H9 (cell line): ENCODE data around the gene NPAS1. TPM values are rescaled to one million over a fixed set of nuclear protein-coding genes. Genes with fewer than 3 reads are reported as not detected.

Experiments
- DNase-seq: peaks from one replicate; pipeline ENCODE4 v3.0.0-alpha.2; 2017
- H2AFZ ChIP-seq: one replicate; pipeline ENCODE4 v1.6.1; 2013; ENCODE audit warnings: mild to moderate bottlenecking, low read length, control low read depth, moderate library complexity
- H2AK5ac ChIP-seq: 2 replicates; pipeline ENCODE4 v1.6.1; 2013; ENCODE audit warnings: low read length, control low read depth, mixed read lengths; ENCODE audit not compliant: insufficient read length
- H2BK120ac ChIP-seq: one replicate; pipeline ENCODE4 v1.6.1; 2013; ENCODE audit warnings: low read depth, mild to moderate bottlenecking, low read length, control low read depth, inconsistent platforms; ENCODE audit not compliant: poor library complexity, severe bottlenecking
- H2BK12ac ChIP-seq: 2 replicates; pipeline ENCODE4 v1.6.1; 2013; ENCODE audit warnings: low read length, control low read depth, mixed read lengths, low read depth; ENCODE audit not compliant: insufficient read length
- H2BK15ac ChIP-seq: 2 replicates; pipeline ENCODE4 v1.6.1; 2013; ENCODE audit warnings: low read depth, low read length, control low read depth
- H2BK20ac ChIP-seq: one replicate; pipeline ENCODE4 v1.6.1; 2013; ENCODE audit warnings: low read depth, mild to moderate bottlenecking, low read length, control low read depth, inconsistent platforms; ENCODE audit not compliant: poor library complexity, severe bottlenecking
- H2BK5ac ChIP-seq: 2 replicates; pipeline ENCODE4 v1.6.1; 2013; ENCODE audit warnings: low read length, control low read depth, mixed read lengths; ENCODE audit not compliant: insufficient read length
- H3K14ac ChIP-seq: 2 replicates; pipeline ENCODE4 v1.6.1; 2013; ENCODE audit warnings: low read length, control low read depth; ENCODE audit not compliant: insufficient read depth
- H3K18ac ChIP-seq: 2 replicates; pipeline ENCODE4 v1.6.1; 2013; ENCODE audit warnings: low read depth, mild to moderate bottlenecking, mixed read lengths, low read length, control low read depth; ENCODE audit not compliant: insufficient read length
- H3K23ac ChIP-seq: 2 replicates; pipeline ENCODE4 v1.6.1; 2013; ENCODE audit warnings: low read length, control low read depth, mixed read lengths, low read depth; ENCODE audit not compliant: insufficient read length
- H3K23me2 ChIP-seq: 2 replicates; pipeline ENCODE4 v1.6.1; 2013; ENCODE audit warnings: low read depth, mild to moderate bottlenecking, mixed read lengths, low read length, control low read depth; ENCODE audit not compliant: insufficient read length, poor library complexity, severe bottlenecking
- H3K27ac ChIP-seq: 2 replicates; pipeline ENCODE4 v1.5.1; 2013; ENCODE audit warnings: low read length, control low read depth, mixed read lengths, low read depth; ENCODE audit not compliant: insufficient read length
- H3K27me3 ChIP-seq: 2 replicates; pipeline ENCODE4 v1.6.1; 2013; ENCODE audit warnings: low read length, control low read depth, inconsistent platforms; ENCODE audit not compliant: insufficient read depth
- H3K4ac ChIP-seq: 2 replicates; pipeline ENCODE4 v1.6.1; 2013; ENCODE audit warnings: low read depth, mild to moderate bottlenecking, control low read depth, inconsistent platforms, low read length, moderate library complexity
- H3K4me1 ChIP-seq: 2 replicates; pipeline ENCODE4 v1.6.1; 2013; ENCODE audit warnings: low read length, control low read depth, inconsistent platforms; ENCODE audit not compliant: insufficient read depth
- H3K4me2 ChIP-seq: 2 replicates; pipeline ENCODE4 v1.6.1; 2013; ENCODE audit warnings: low read length, control low read depth, mixed read lengths; ENCODE audit not compliant: insufficient read length, insufficient read depth
- H3K56ac ChIP-seq: 2 replicates; pipeline ENCODE4 v1.6.1; 2013; ENCODE audit warnings: low read depth, mild to moderate bottlenecking, mixed read lengths, low read length, control low read depth; ENCODE audit not compliant: insufficient read length
- H3K79me1 ChIP-seq: 2 replicates; pipeline ENCODE4 v1.6.1; 2013; ENCODE audit warnings: low read depth, mild to moderate bottlenecking, moderate library complexity, low read length, control low read depth, inconsistent platforms; ENCODE audit not compliant: insufficient read depth, poor library complexity, severe bottlenecking
- H3K79me2 ChIP-seq: 2 replicates; pipeline ENCODE4 v1.6.1; 2013; ENCODE audit warnings: low read length, control low read depth, inconsistent platforms; ENCODE audit not compliant: insufficient read depth
- H3K9ac ChIP-seq: 2 replicates; pipeline ENCODE4 v1.6.1; 2013; ENCODE audit warnings: low read length, control low read depth, mixed read lengths; ENCODE audit not compliant: insufficient read length; ENCODE audit errors: extremely low read depth
- H3K9me3 ChIP-seq: one replicate; pipeline ENCODE4 v1.6.1; 2013; ENCODE audit warnings: low read depth, low read length, inconsistent platforms; ENCODE audit not compliant: control insufficient read depth
- H3T11ph ChIP-seq: one replicate; pipeline ENCODE4 v1.6.1; 2013; ENCODE audit warnings: mild to moderate bottlenecking, low read length, control low read depth, inconsistent platforms
- H4K20me1 ChIP-seq: one replicate; pipeline ENCODE4 v1.6.1; 2013; ENCODE audit not compliant: control insufficient read depth, insufficient read length, insufficient read depth
- H4K5ac ChIP-seq: 2 replicates; pipeline ENCODE4 v1.6.1; 2013; ENCODE audit warnings: low read depth, mild to moderate bottlenecking, mixed read lengths, low read length, control low read depth; ENCODE audit not compliant: insufficient read length
- H4K8ac ChIP-seq: replicated peaks from 2 replicates; pipeline ENCODE4 v1.6.1; 2013; ENCODE audit warnings: low read length, control low read depth, mixed read lengths, low read depth; ENCODE audit not compliant: insufficient read length
- H4K91ac ChIP-seq: 2 replicates; pipeline ENCODE4 v1.6.1; 2013; ENCODE audit warnings: low read depth, mild to moderate bottlenecking, moderate library complexity, mixed read lengths, low read length, control low read depth; ENCODE audit not compliant: insufficient read length
- H3K27ac Mint-ChIP-seq, 3 experiments: 2 replicates in 2 of 3; 3 replicates in 1 of 3; pipeline ENCODE4 v1.8.0; 2020 to 2021; ENCODE audit warnings: mixed read lengths in 3 of 3, mild to moderate bottlenecking in 1 of 3, moderate library complexity in 1 of 3
- H3K27me3 Mint-ChIP-seq: 2 replicates; pipeline ENCODE4 v1.8.0; 2021; ENCODE audit warnings: low read depth, mild to moderate bottlenecking, moderate library complexity, mixed read lengths
- H3K36me3 Mint-ChIP-seq, 3 experiments: 2 replicates in 2 of 3; 3 replicates in 1 of 3; pipeline ENCODE4 v1.8.0; 2020 to 2021; ENCODE audit warnings: low read depth in 3 of 3, mixed read lengths in 3 of 3; ENCODE audit not compliant: insufficient read depth in 1 of 3
- H3K4me1 Mint-ChIP-seq, 2 experiments: 2 replicates each; pipeline ENCODE4 v1.8.0; 2020; ENCODE audit warnings: mixed read lengths in 2 of 2
- H3K4me3 Mint-ChIP-seq, 2 experiments: 2 replicates in 1 of 2; 3 replicates in 1 of 2; pipeline ENCODE4 v1.8.0; 2020 to 2021; ENCODE audit warnings: mild to moderate bottlenecking in 2 of 2, mixed read lengths in 2 of 2, moderate library complexity in 1 of 2
- H3K9me3 Mint-ChIP-seq, 2 experiments: 2 replicates in 1 of 2; 3 replicates in 1 of 2; pipeline ENCODE4 v1.8.0; 2020; ENCODE audit warnings: mild to moderate bottlenecking in 2 of 2, mixed read lengths in 2 of 2, moderate library complexity in 1 of 2
- CTCF ChIP-seq: fragments of 200-600 bp; sonication (generic); conservative IDR thresholded peaks from 3 replicates; pipeline ENCODE4 v1.8.0; 2021; ENCODE audit warnings: antibody characterized with exemption, mild to moderate bottlenecking
- WGBS: extraction: QIAGEN DNeasy Blood & Tissue Kit; methylation state at CpG from one replicate; pipeline ENCODE4 v1.1.7; 2013; ENCODE audit warnings: missing lambda C conversion rate, low lambda C conversion rate, mixed read lengths; ENCODE audit not compliant: insufficient read length; ENCODE audit errors: extremely low coverage; 5-methylcytosine and 5-hydroxymethylcytosine counted together
- total RNA-seq: library from RNA; stranded (reverse); gene quantifications from 2 replicates; pipeline ENCODE4 v1.2.1, GENCODE V29; 2021

NPAS1 gene
- total RNA-seq, 1 experiment from 2014 or later = 17.8 TPM

- Histone ChIP-seq H4K8ac (no peak overlapping the region), H2AFZ (no peak overlapping the region), H3T11ph (no peak overlapping the region), H3K4me2 (no peak overlapping the region), H2BK120ac (no peak overlapping the region), H3K4me1 (no peaks in the 10 kb centered on the region), H3K23ac (no peak overlapping the region), H3K4ac (no peak overlapping the region), H4K91ac (no peak overlapping the region), H3K23me2 (no peaks in the 10 kb centered on the region), H2BK20ac (no peak overlapping the region), H3K79me1 (no peaks in the 10 kb centered on the region), H3K14ac (no peak overlapping the region), H4K20me1 (no peaks in the 10 kb centered on the region), H3K79me2 (no peaks in the 10 kb centered on the region), H2BK5ac (no peak overlapping the region), H2BK12ac (no peak overlapping the region), H2AK5ac (no peak overlapping the region), H2BK15ac (no peak overlapping the region), H4K5ac (no peak overlapping the region), H3K27me3 (no peaks in the 10 kb centered on the region), H3K27ac (no peak overlapping the region), H3K56ac (no peak overlapping the region), H3K9ac (no peak overlapping the region), H3K9me3 (no peaks in the 10 kb centered on the region), H3K18ac (no peak overlapping the region)
- Mint-ChIP-seq H3K4me1 (peaks cover 8 to 10% of the 10 kb centered on the region in 2 experiments), H3K9me3 (peaks cover 8 to 9% of the 10 kb centered on the region in 2 experiments), H3K27ac (peak overlapping the region in 1 of 3 experiments; percentile 3; a peak in 1 of 7 replicates), H3K4me3 (peak overlapping the region in 1 of 2 experiments; percentile 60; a peak in 3 of 5 replicates), H3K27me3 (peaks cover 29% of the 10 kb centered on the region), H3K36me3 (peaks cover 0 to 7% (median 0%) of the 10 kb centered on the region in 3 experiments; a peak in 2 of 7 replicates)
- TF ChIP-seq CTCF = peak; percentile 99
- WGBS = no CpG with 5 or more reads among the region's 16 CpGs
- peak; percentile 89 for DNase-seq
These were observed 6.6 kb upstream of the NPAS1 start for GRCh38 chr19:47013041-47013517.
